Cardiac fibroblast (primary cell): ENCODE measurements around the gene SNTG2.
A peak's percentile ranks its signal among the peaks of the same experiment; 100 is the strongest.
"Not testable (repeated sequence)": the region's sequence is repeated elsewhere in the genome, so short reads cannot be mapped to it uniquely, and the experiment has no call there.

Experiments
- DNase-seq, 2 donors: peaks; one replicate each; pipeline versions ENCODE4 v3.0.0 to v3.0.0-alpha.2; 2010; ENCODE audit warnings: low read depth in 2 of 2
- H3K4me3 ChIP-seq, 2 donors: replicated peaks in 1 of 2; 1 replicate in 1 of 2; 2 replicates in 1 of 2; pipeline ENCODE4 v1.5.1; 2011; ENCODE audit warnings: low read depth in 2 of 2, low read length in 2 of 2, mild to moderate bottlenecking in 2 of 2, moderate library complexity in 1 of 2
- TF ChIP-seq, protein P1 (sequence below): IDR thresholded peaks from one replicate; pipeline ENCODE4 v1.5.1; 2011; ENCODE audit warnings: low read depth, mild to moderate bottlenecking, low read length, inconsistent platforms

Gene SNTG2

DNA sequence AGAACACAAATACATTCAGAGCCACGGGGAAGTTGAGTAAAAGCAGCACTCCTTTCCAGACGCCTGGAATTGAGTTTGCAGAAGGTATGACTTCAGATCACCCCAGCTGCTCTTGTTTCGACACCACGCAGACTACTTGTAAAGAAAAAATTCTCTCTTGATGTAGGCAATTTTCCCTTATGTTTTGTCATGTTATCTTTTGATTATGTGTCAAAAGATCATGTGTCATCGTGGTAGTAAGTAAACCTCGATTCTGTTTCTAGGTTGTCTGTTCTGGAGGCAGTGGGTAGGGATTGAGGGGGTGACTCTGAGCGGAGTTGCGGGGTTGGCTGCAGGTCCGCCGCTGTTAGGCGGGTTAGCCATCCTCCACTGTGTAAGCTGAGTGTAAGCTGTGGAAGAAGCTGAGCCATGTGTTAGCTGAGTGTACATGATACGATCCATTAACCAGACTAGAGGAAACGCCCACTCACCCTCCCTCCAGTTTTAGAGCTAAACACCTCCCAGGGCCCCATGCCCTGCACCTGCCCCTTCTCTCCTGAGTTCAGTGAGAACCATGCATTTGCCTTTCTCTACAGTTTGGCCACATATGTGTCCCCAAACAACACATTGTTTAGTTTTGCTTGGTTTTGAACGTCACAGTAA, 181.8 kb downstream of the SNTG2 start:
- DNase-seq = no peak
- H3K4me3 ChIP-seq = no peak overlapping the region
- TF ChIP-seq, protein P1, sequence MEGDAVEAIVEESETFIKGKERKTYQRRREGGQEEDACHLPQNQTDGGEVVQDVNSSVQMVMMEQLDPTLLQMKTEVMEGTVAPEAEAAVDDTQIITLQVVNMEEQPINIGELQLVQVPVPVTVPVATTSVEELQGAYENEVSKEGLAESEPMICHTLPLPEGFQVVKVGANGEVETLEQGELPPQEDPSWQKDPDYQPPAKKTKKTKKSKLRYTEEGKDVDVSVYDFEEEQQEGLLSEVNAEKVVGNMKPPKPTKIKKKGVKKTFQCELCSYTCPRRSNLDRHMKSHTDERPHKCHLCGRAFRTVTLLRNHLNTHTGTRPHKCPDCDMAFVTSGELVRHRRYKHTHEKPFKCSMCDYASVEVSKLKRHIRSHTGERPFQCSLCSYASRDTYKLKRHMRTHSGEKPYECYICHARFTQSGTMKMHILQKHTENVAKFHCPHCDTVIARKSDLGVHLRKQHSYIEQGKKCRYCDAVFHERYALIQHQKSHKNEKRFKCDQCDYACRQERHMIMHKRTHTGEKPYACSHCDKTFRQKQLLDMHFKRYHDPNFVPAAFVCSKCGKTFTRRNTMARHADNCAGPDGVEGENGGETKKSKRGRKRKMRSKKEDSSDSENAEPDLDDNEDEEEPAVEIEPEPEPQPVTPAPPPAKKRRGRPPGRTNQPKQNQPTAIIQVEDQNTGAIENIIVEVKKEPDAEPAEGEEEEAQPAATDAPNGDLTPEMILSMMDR = no peak

DNA sequence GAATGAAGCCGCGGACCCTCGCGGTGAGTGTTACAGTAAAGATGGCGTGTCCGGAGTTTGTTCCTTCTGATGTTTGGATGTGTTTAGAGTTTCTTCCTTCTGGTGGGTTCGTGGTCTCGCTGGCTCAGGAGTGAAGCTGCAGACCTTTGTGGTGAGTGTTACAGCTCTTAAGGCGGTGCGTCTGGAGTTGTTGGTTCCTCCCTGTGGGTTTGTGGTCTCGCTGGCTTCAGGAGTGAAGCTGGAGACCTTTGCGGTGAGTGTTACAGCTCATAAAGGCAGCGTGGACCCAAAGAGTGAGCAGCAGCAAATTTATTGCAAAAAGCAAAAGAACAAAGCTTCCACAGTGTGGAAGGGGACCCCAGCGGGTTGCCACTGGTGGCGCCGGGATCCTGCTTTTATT, 183.2 kb downstream of the SNTG2 start:
- not testable (repeated sequence) for DNase-seq, H3K4me3 ChIP-seq

DNA sequence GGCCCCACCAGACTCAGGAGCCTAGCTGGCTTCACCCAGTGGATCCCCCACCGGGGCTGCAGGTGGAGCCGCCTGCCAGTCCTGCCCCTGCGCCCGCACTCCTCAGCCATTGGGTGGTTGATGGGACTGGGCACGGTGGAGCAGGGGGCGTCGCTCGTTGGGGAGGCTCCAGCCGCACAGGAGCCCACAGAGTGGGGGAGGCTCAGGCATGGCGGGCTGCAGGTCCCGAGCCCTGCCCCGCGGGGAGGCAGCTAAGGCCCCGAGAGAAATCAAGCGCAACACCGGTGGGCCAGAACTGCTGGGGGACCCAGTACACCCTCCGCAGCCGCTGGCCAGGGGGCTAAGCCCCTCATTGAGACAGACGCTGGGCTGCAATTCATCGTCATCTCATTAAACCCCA, 184.0 kb downstream of the SNTG2 start:
- no peak for DNase-seq
- TF ChIP-seq, protein P1 = no peak
- H3K4me3 ChIP-seq = no peak overlapping the region

DNA sequence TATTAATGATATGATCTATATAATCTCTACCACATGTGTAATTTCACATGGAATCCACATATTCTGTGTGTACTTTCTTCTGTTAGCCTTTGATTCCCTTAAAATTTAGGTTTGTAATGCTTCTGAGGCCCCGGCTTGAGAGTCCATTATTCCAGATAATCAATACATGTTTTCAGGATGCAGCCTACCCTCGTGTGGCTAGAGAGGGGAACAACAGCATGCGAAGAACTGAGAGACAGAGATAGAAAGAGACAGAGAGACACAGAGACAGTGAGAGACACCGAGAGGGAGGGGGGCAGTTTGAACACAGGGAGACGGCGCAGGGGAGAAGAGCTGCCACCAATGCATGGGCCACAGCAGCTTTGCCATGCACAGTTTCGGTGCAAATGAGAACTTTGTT, 185.4 kb downstream of the SNTG2 start:
- TF ChIP-seq, protein P1 = peak; percentile 30
- H3K4me3 ChIP-seq = no peak overlapping the region
- DNase-seq = peak; percentile 1 to 20

DNA sequence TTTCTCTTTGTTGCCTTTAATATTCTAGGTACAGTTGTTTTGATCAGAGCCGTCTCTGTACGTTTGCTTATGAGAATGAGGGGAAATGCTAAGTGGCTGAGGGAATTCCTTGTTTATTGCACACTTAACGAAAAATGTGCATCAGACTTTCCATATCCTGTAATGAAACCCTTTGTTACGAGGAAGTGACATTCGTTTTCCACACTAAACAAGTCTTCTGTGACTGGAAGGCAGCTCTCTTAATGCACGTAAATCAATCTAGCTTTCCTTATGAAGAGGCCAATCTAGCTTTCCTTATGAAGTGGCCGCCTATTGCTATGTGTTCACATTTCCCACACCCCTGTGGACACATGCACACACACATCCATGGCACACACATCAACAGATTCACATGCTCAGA, 186.2 kb downstream of the SNTG2 start:
- DNase-seq = no peak
- H3K4me3 ChIP-seq = no peak overlapping the region
- TF ChIP-seq, protein P1 = no peak

DNA sequence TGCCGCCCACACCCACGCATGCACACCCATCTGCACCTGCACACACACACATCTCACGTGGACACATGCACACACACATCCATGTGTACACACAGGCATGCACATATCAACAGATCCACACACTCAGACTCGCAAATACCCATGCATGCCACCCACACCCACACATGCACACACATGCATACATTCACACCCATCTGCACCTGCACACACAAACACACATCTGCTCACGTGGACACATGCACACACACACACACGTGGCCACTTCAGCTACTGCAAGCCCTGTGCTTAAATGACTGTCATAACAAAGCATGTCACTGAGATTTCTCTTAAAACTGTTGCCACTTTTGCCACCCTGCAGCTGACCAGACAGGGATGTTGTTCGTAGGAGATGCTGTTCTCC, 186.6 kb downstream of the SNTG2 start:
- TF ChIP-seq, protein P1 = no peak
- no peak overlapping the region for H3K4me3 ChIP-seq
- DNase-seq = no peak

DNA sequence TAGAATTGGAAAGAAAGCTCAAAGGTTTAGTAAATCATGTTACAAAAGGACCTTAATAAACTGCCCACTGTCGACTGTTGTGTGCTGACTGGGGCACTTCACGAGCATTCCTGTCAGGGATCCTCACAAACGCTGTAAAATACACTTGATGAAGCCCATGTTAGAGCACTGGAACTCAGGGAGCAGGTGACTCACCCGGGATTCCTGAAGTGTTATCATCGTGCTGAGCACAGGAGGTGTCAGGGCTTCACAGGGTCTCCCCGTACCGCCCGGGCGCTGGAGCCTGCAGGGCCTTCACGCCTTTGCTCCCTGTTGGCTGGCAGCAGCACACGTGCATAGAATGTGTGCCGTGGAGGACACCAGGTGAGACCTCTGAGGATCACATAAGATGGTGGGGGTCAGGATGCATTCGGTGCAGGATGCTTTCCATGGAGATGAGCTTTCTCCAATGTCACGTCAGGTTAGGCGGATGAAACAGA, 187.3 kb downstream of the SNTG2 start:
- no peak for DNase-seq
- TF ChIP-seq, protein P1 = no peak
- no peak overlapping the region for H3K4me3 ChIP-seq
